GM12878 (cell line): ENCODE measurements around the gene SLC5A11.
"Not testable (repeated sequence)": the region's sequence is repeated elsewhere in the genome, so short reads cannot be mapped to it uniquely, and the experiment has no call there.

Experiments
- IKZF2 ChIP-seq, 2 experiments: fragments of 450-650 bp; IDR thresholded peaks; 2 replicates each; pipeline ENCODE4 v1.6.1; 2017; ENCODE audit warnings: mild to moderate bottlenecking in 2 of 2, moderate library complexity in 2 of 2
- SUZ12 ChIP-seq: fragments of 200-600 bp; sonication (generic); IDR thresholded peaks from one replicate; pipeline ENCODE4 v1.6.1; 2018; ENCODE audit warnings: antibody characterized with exemption, mild to moderate bottlenecking; ENCODE audit not compliant: unreplicated experiment

DNA sequence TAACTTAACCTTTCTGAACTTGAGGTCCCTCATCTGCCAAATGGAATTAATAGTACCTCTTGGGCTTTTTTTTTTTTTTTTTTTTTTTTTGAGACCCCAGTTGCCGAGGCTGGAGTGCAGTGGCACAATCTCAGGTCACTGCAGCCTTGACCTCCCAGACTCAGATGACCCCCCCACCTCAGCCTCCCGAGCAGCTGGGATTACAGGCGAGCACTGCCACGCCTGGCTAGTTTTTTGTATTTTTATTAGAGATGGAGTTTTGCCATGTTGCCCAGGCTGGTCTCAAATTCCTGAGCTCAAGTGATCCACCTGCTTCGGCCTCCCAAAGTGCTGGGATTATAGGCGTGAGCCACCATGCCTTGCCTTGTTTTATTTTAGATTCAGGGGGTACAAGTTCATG lies 33.0 kb upstream of the SLC5A11 start:
- not testable (repeated sequence) for TF ChIP-seq SUZ12; IKZF2 (IDR thresholded peaks at IDR 0.05)
